Fibroblast of the aortic adventitia (primary cell): ENCODE results near the gene MUC4. TPM values are rescaled to one million over a fixed set of nuclear protein-coding genes. Genes with fewer than 3 reads are reported as not detected.
"Not testable (repeated sequence)": the region's sequence is repeated elsewhere in the genome, so short reads cannot be mapped to it uniquely, and the experiment has no call there.

ENCODE experiments used
- DNase-seq: peaks from one replicate; pipeline ENCODE4 v3.0.0-alpha.2; 2010; ENCODE audit warnings: low read depth
- H3K4me3 ChIP-seq: 2 replicates; pipeline ENCODE4 v1.5.1; 2011; ENCODE audit warnings: low read depth, mild to moderate bottlenecking, control low read depth, low read length, moderate library complexity
- CTCF ChIP-seq: IDR thresholded peaks from 2 replicates; pipeline ENCODE4 v1.5.1; 2011; ENCODE audit warnings: mild to moderate bottlenecking, low read length, control low read depth, inconsistent platforms; ENCODE audit not compliant: insufficient read depth
- total RNA-seq: library from RNA; depleted of rRNA; stranded (reverse); fragments of >200 nt; gene quantifications from 2 replicates; pipeline ENCODE4 v1.2.3, GENCODE V29; 2012; ENCODE audit warnings: low replicate concordance

MUC4 gene
- total RNA-seq, 1 donor = not detected

- DNase-seq = no peak
- no peak for TF ChIP-seq CTCF
- H3K4me3 ChIP-seq = no peak overlapping the region
Observed at GRCh38 chr3:195773956-195774537, 37.7 kb downstream of the MUC4 start.

DNA sequence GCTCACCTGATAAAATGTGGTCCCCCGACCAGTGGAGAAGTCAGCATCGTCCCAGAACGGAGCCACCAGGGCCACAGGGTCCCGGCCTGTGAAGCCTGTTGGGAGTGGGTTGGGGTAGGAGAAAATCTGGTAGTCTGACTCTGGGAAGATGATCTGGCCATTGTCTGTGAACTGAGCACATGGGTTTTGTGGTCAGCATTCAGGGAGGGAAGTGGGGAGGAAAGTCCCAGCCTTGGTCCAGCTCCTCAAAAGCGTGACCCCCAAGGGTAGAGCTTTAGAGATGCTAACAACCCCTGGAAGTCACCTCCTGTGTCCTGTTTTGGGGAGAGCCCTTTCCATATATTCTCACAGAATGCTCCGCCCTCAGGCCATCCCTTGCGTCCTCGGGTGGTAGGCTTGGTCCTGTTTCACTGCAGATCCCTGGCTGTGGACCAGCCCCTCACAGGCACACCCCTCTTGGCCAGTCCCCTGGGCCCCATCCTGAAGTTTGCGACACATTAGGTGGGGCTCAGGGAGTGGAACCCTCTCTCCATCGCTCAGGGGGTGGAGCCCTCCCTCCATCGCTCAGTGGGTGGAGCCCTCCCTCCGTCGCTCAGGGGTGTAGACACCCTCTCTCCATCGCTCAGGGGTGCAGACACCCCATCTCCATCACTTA, 40.0 kb downstream of the MUC4 start:
- H3K4me3 ChIP-seq = no peak overlapping the region
- no peak for DNase-seq
- TF ChIP-seq CTCF = no peak

GRCh38 chr3:195770841-195771645, 40.7 kb downstream of the MUC4 start:
- H3K4me3 ChIP-seq, DNase-seq: not testable (repeated sequence)

GRCh38 chr3:195770081-195770840, 41.5 kb downstream of the MUC4 start:
- DNase-seq = no peak
- TF ChIP-seq CTCF = no peak

GRCh38 chr3:195769551-195769950, 42.2 kb downstream of the MUC4 start:
- no peak for DNase-seq
- no peak overlapping the region for H3K4me3 ChIP-seq
- TF ChIP-seq CTCF = no peak

More at GRCh38 chr3:195770081-195770840, 41.5 kb downstream of the MUC4 start:
- no peak overlapping the region for H3K4me3 ChIP-seq

DNA sequence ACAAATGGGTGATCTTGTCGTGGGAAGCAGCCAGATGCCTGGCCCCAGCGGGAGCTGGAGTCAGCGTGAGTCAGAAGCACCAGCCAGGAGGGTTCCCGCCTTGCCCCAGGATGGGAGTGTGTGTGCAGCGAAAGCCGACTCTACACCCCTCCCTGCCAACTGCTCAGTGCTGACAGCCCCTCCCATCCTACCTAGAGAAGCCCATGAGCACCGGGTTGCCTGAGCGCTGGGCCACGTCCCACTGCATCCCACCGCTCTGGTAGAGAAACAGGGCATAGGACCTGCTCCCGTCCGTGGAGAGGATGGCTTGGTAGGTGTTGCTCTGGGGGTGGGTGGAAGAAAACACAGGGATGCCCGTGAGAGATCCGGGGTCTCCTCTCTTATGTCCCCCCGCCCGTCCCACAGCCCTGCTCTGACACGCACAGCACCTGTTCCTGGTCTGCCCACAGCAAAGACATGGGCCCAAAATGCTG, 42.9 kb downstream of the MUC4 start:
- no peak for TF ChIP-seq CTCF
- H3K4me3 ChIP-seq = no peak overlapping the region
- no peak for DNase-seq
